HG02938 (cell line): Measurements from ENCODE around the gene PTPRT.

ENCODE experiments used
- ATAC-seq: cut with Tn5 transposase; IDR thresholded peaks from one replicate; pipeline ENCODE4 v1.9.1; 2021; ENCODE audit warnings: mild to moderate bottlenecking, moderate library complexity; ENCODE audit not compliant: unreplicated experiment

Gene PTPRT

GRCh38 chr20:42979720-42980119, 210.0 kb downstream of the PTPRT start:
- no peak for ATAC-seq

- ATAC-seq, result no peak
Measured at GRCh38 chr20:42978184-42978974, 211.3 kb downstream of the PTPRT start.

GRCh38 chr20:42975974-42976373, 213.7 kb downstream of the PTPRT start:
- no peak for ATAC-seq

GRCh38 chr20:42974347-42974746, 215.4 kb downstream of the PTPRT start:
- ATAC-seq, result no peak

- ATAC-seq, result no peak
Measured at GRCh38 chr20:42972591-42972990, 217.1 kb downstream of the PTPRT start.

- ATAC-seq, result no peak
Measured at GRCh38 chr20:42968746-42969145, 221.0 kb downstream of the PTPRT start.

GRCh38 chr20:42963796-42964195, 225.9 kb downstream of the PTPRT start:
- no peak for ATAC-seq

- no peak for ATAC-seq
Measured at GRCh38 chr20:42961771-42962170, 227.9 kb downstream of the PTPRT start.

GRCh38 chr20:42959996-42960395, 229.7 kb downstream of the PTPRT start:
- no peak for ATAC-seq

- no peak for ATAC-seq
Measured at GRCh38 chr20:42958367-42959069, 231.2 kb downstream of the PTPRT start.

GRCh38 chr20:42957704-42958095, 232.0 kb downstream of the PTPRT start:
- no peak for ATAC-seq

GRCh38 chr20:42957018-42957703, 232.5 kb downstream of the PTPRT start:
- ATAC-seq, result no peak

GRCh38 chr20:42955713-42956112, 234.0 kb downstream of the PTPRT start:
- no peak for ATAC-seq

GRCh38 chr20:42954951-42955350, 234.8 kb downstream of the PTPRT start:
- ATAC-seq, result no peak

GRCh38 chr20:42949950-42950349, 239.8 kb downstream of the PTPRT start:
- ATAC-seq, result no peak

- ATAC-seq, result no peak
Measured at GRCh38 chr20:42945234-42945994, 244.3 kb downstream of the PTPRT start.

GRCh38 chr20:42941629-42942028, 248.1 kb downstream of the PTPRT start:
- no peak for ATAC-seq

GRCh38 chr20:42938441-42939205, 251.1 kb downstream of the PTPRT start:
- ATAC-seq, result no peak

GRCh38 chr20:42936482-42936881, 253.2 kb downstream of the PTPRT start:
- no peak for ATAC-seq

GRCh38 chr20:42924215-42924614, 265.5 kb downstream of the PTPRT start:
- no peak for ATAC-seq
